HG03135 (cell line): Measurements from ENCODE around the gene PODN.

Experiments
- ATAC-seq: cut with Tn5 transposase; IDR thresholded peaks from one replicate; pipeline ENCODE4 v1.9.1; 2021; ENCODE audit warnings: mild to moderate bottlenecking, moderate library complexity; ENCODE audit not compliant: unreplicated experiment

PODN gene

GRCh38 chr1:53111693-53112092, 49.7 kb downstream of the PODN start:
- no peak for ATAC-seq

- ATAC-seq: no peak
These were observed 50.3 kb downstream of the PODN start for GRCh38 chr1:53112271-53112774.

- no peak for ATAC-seq
These were observed 50.8 kb downstream of the PODN start for GRCh38 chr1:53112861-53113260.

GRCh38 chr1:53114090-53114489, 52.1 kb downstream of the PODN start:
- no peak for ATAC-seq

DNA sequence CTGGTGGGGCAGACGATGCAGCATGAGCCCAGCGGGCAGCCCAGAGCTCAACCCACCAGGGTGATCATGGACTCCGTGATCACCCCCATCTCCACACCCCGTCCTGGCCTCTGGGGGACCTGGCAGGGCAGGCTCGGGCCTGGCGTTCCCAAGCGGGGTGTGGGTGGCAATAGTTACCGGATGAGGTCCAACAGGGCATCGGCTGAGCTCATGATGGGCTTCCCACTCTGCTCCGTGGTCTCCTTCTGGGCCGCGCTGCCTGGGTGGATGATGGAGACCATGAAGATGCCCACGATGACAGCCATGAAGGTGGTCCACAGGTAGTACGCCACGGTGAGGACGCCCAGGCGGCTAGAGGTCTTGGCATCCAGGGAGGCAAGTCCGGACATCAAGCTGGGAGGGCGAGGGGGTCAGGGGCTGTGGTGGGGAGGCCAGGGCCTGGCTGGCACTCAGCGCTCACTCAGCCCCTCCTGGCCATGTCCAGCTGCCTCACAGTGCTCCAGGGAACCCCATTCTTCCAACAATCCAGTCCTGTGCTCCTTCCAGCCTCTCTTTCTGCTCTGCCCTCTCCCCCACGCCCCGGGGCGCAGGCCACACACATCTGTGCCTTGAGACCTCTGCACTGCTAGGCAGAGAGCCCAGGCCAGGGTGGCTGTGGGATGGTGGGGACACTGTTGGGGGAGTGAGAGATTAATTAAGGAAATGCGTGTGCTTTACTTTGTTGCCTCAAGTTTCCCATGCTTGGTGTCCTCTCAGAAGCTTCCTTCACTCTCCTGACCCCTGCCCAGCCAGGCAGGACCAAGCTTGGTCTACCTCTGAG, 52.8 kb downstream of the PODN start:
- no peak for ATAC-seq

- no peak for ATAC-seq
These were observed 53.6 kb downstream of the PODN start for GRCh38 chr1:53115403-53116306.

GRCh38 chr1:53116307-53116810, 54.3 kb downstream of the PODN start:
- ATAC-seq: no peak

- ATAC-seq: no peak
These were observed 55.1 kb downstream of the PODN start for GRCh38 chr1:53116933-53117600.

- ATAC-seq: no peak
These were observed 55.8 kb downstream of the PODN start for GRCh38 chr1:53117836-53118235.

DNA sequence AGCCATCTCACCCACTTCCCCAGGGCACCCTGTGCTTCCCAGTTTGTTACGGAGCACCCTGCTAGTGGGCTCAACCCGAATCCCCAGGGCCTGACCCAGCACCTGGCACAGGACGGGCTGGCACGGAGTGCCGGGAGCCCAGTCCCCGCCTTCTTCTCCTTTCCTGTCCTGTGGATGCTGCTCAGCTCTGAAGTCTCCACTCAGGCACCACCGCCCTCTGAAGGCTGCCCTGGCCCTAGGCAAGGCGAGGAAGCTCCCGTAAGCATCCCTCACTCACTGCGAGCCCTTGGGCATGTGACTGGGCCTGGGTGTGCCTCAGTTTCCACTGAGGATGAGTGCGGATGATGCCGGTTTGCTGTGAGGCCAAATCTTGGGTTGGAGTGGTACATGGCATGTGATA, 58.6 kb downstream of the PODN start:
- no peak for ATAC-seq

- no peak for ATAC-seq
These were observed 59.5 kb downstream of the PODN start for GRCh38 chr1:53121319-53122172.

DNA sequence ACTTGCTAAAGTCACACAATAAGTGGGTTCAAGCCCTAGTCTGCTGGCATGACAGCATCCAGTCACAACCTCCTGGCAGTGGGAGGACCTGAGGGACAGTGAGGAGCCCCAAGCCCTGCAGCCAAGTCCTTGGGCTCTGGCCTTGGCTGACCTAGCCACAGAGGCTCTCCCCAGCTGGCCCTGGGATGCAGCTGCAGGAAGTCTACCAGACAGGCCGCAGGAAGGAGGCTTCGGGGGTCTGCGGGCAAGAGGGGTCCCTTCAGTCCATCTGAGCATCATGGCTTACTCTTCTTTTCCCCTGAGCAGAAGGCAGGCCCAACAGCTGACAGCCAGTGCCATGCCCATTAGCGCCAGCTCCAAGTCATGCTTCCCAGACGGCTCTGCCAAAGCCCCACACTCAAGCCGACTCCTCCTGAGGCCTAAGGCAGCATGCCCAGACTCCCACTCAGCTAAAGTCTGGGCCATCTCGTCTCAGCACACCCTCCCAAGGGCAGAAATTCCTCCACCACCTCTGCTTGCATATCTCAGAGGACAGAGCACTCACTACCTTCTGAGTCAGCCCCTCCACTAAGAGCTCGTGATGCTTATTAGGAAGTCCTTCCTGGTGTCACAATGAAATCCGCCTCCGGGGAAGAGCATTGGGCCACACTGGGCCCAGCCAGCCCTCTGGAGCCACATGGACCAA, 60.3 kb downstream of the PODN start:
- ATAC-seq: no peak

DNA sequence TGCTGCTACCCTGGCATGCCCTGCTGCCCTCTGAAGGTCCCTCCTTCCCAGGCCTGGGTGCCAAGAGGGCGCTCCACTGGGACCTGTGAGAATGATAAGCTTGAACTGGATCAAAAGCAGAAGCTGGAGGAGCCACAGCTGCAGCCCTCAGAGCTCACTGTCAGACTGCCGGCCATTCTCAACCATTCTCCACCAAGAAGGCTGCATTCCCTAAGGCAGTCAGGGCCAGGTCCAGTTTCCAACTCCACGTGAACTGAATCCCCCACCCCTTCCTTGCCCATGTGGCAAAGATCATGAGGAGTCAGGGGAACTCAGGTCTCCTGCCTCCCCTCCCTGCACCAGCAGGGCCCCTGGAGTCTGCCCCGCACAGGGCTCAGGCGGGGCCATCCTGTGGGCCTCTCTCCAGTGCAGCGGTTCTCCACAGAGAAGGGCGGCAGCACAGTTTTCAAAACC, 61.0 kb downstream of the PODN start:
- ATAC-seq: no peak

GRCh38 chr1:53123453-53124140, 61.6 kb downstream of the PODN start:
- no peak for ATAC-seq

GRCh38 chr1:53125122-53125521, 63.1 kb downstream of the PODN start:
- no peak for ATAC-seq

GRCh38 chr1:53125623-53126360, 63.8 kb downstream of the PODN start:
- no peak for ATAC-seq

GRCh38 chr1:53126495-53126894, 64.5 kb downstream of the PODN start:
- ATAC-seq: no peak

GRCh38 chr1:53127546-53127945, 65.5 kb downstream of the PODN start:
- ATAC-seq: no peak
